Measurements from ENCODE around the gene PTPN23. TPM values are rescaled to one million over a fixed set of nuclear protein-coding genes. Genes with fewer than 3 reads are reported as not detected.

Gene PTPN23
- total and polyA plus RNA-seq, 2 of the 8 experiments (the other 6 are each of a cell fraction or from before 2014, with no cell fraction given): 2.9 to 46.7 TPM

GRCh38 chr3:47394881-47395280 is 14.1 kb downstream of the PTPN23 start (continued):
- TF ChIP-seq CHD7 (IDR thresholded peaks at IDR 0.05; ENCODE audit: insufficient replicate concordance, low read length) (no peak), POU5F1 (IDR thresholded peaks at IDR 0.05; ENCODE audit: low read depth, low read length) (no peak), KDM1A (IDR thresholded peaks at IDR 0.05; ENCODE audit: borderline replicate concordance, low read length) (no peak), GTF2F1 (IDR thresholded peaks at IDR 0.05; ENCODE audit: borderline replicate concordance, low read depth, low read length) (no peak), SP1 (IDR thresholded peaks at IDR 0.05; ENCODE audit: low read depth, low read length) (no peak), ASH2L (IDR thresholded peaks at IDR 0.05; ENCODE audit: low read length) (no peak), SAP30 (IDR thresholded peaks at IDR 0.05; ENCODE audit: insufficient read depth, insufficient replicate concordance, low read length) (no peak), JUND (IDR thresholded peaks at IDR 0.05; ENCODE audit: low read length) (no peak), SIX5 (IDR thresholded peaks at IDR 0.05; ENCODE audit: low read depth, low read length) (no peak)
